ENCODE measurements around the gene MMP13. TPM values are rescaled to one million over a fixed set of nuclear protein-coding genes. Genes with fewer than 3 reads are reported as not detected.

The MMP13 gene
- total and polyA plus RNA-seq, 4 donors, result 0.08 to 1.7 (median 1.5) TPM; not detected in 1

GRCh38 chr11:102927624-102927990, 27.9 kb downstream of the MMP13 start:
- no peaks in the 10 kb centered on the region for H3K9me3 ChIP-seq (ENCODE audit: control insufficient read depth, insufficient read depth, low read length)
- no peak for DNase-seq (ENCODE audit: low read depth in 4 of 6, low spot score in 6 of 6)
- H3K4me1 ChIP-seq (ENCODE audit: control insufficient read depth, insufficient read depth, low read length), result no peaks in the 10 kb centered on the region

GRCh38 chr11:102926961-102927623, 28.4 kb downstream of the MMP13 start:
- H3K4me1 ChIP-seq (ENCODE audit: control insufficient read depth, insufficient read depth, low read length), result no peaks in the 10 kb centered on the region
- no peak for DNase-seq (ENCODE audit: low read depth in 4 of 6, low spot score in 6 of 6)
- H3K27me3 ChIP-seq (ENCODE audit: control insufficient read depth, insufficient read depth, low read length), result no peaks in the 10 kb centered on the region
- no peak overlapping the region for H3K27ac ChIP-seq (ENCODE audit: low read depth, low read length)
- H3K4me3 ChIP-seq (ENCODE audit: low read depth, low read length), result no peak overlapping the region
- no peaks in the 10 kb centered on the region for H3K36me3 ChIP-seq (ENCODE audit: control insufficient read depth, insufficient read depth, low read length)
- H3K9me3 ChIP-seq (ENCODE audit: control insufficient read depth, insufficient read depth, low read length), result no peaks in the 10 kb centered on the region
- WGBS (ENCODE audit: insufficient coverage), result 96% methylated on average over 5 of the region's 6 CpGs

More at GRCh38 chr11:102927624-102927990, 27.9 kb downstream of the MMP13 start:
- Histone ChIP-seq H3K27ac (ENCODE audit: low read depth, low read length) (no peak overlapping the region), H3K4me3 (ENCODE audit: low read depth, low read length) (no peak overlapping the region), H3K36me3 (ENCODE audit: control insufficient read depth, insufficient read depth, low read length) (no peaks in the 10 kb centered on the region), H3K27me3 (ENCODE audit: control insufficient read depth, insufficient read depth, low read length) (no peaks in the 10 kb centered on the region)

DNA sequence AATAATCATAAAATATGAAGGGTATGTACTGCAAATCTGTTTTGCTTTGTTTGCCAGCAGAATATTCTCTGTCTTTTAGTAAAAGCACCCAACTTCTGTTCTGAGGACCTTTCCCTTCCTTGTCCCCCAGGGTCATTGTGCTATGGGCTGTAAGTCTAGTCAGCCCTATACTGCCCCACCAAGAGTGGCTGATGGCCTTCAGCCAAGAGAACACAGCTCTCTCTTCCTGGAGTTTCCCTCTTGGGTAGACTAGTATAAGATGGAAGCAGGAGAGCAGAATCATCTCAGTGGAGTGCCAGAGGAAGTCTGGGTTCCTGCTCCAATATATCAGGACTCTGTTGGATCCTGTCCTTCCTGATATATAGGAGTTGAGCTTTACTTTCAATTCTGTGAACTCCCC, 29.0 kb downstream of the MMP13 start:
- Histone ChIP-seq H3K27ac (ENCODE audit: low read depth, low read length) (no peak overlapping the region), H3K4me3 (ENCODE audit: low read depth, low read length) (no peak overlapping the region), H3K9me3 (ENCODE audit: control insufficient read depth, insufficient read depth, low read length) (no peaks in the 10 kb centered on the region), H3K36me3 (ENCODE audit: control insufficient read depth, insufficient read depth, low read length) (no peaks in the 10 kb centered on the region), H3K27me3 (ENCODE audit: control insufficient read depth, insufficient read depth, low read length) (no peaks in the 10 kb centered on the region), H3K4me1 (ENCODE audit: control insufficient read depth, insufficient read depth, low read length) (no peaks in the 10 kb centered on the region)
- DNase-seq (ENCODE audit: low read depth in 4 of 6, low spot score in 6 of 6), result no peak

GRCh38 chr11:102925988-102926387, 29.5 kb downstream of the MMP13 start:
- H3K36me3 ChIP-seq (ENCODE audit: control insufficient read depth, insufficient read depth, low read length), result no peaks in the 10 kb centered on the region
- no CpG with 5 or more reads among the region's 3 CpGs for WGBS (ENCODE audit: insufficient coverage)

GRCh38 chr11:102924851-102925380, 30.6 kb downstream of the MMP13 start:
- no peaks in the 10 kb centered on the region for H3K27me3 ChIP-seq (ENCODE audit: control insufficient read depth, insufficient read depth, low read length)
- H3K27ac ChIP-seq (ENCODE audit: low read depth, low read length), result no peak overlapping the region
- WGBS (ENCODE audit: insufficient coverage), result 84% methylated on average over 5 of the region's 6 CpGs

More at GRCh38 chr11:102925988-102926387, 29.5 kb downstream of the MMP13 start:
- Histone ChIP-seq H3K4me3 (ENCODE audit: low read depth, low read length) (no peak overlapping the region), H3K9me3 (ENCODE audit: control insufficient read depth, insufficient read depth, low read length) (no peaks in the 10 kb centered on the region), H3K27ac (ENCODE audit: low read depth, low read length) (no peak overlapping the region), H3K4me1 (ENCODE audit: control insufficient read depth, insufficient read depth, low read length) (no peaks in the 10 kb centered on the region), H3K27me3 (ENCODE audit: control insufficient read depth, insufficient read depth, low read length) (no peaks in the 10 kb centered on the region)
- DNase-seq (ENCODE audit: low read depth in 4 of 6, low spot score in 6 of 6), result no peak

GRCh38 chr11:102921587-102922220, 33.8 kb downstream of the MMP13 start:
- WGBS (ENCODE audit: insufficient coverage), result 82% methylated on average over 1 of the region's 3 CpGs
- Histone ChIP-seq H3K4me1 (ENCODE audit: control insufficient read depth, insufficient read depth, low read length) (no peaks in the 10 kb centered on the region), H3K27me3 (ENCODE audit: control insufficient read depth, insufficient read depth, low read length) (no peaks in the 10 kb centered on the region), H3K36me3 (ENCODE audit: control insufficient read depth, insufficient read depth, low read length) (no peaks in the 10 kb centered on the region), H3K9me3 (ENCODE audit: control insufficient read depth, insufficient read depth, low read length) (no peaks in the 10 kb centered on the region), H3K27ac (ENCODE audit: low read depth, low read length) (no peak overlapping the region), H3K4me3 (ENCODE audit: low read depth, low read length) (no peak overlapping the region)
- no peak for DNase-seq (ENCODE audit: low read depth in 4 of 6, low spot score in 6 of 6)

More at GRCh38 chr11:102924851-102925380, 30.6 kb downstream of the MMP13 start:
- no peaks in the 10 kb centered on the region for H3K4me1 ChIP-seq (ENCODE audit: control insufficient read depth, insufficient read depth, low read length)
- H3K9me3 ChIP-seq (ENCODE audit: control insufficient read depth, insufficient read depth, low read length), result no peaks in the 10 kb centered on the region
- DNase-seq (ENCODE audit: low read depth in 4 of 6, low spot score in 6 of 6), result peak in 1 of 6 donors; percentile 15
- H3K36me3 ChIP-seq (ENCODE audit: control insufficient read depth, insufficient read depth, low read length), result no peaks in the 10 kb centered on the region
- no peak overlapping the region for H3K4me3 ChIP-seq (ENCODE audit: low read depth, low read length)

DNA sequence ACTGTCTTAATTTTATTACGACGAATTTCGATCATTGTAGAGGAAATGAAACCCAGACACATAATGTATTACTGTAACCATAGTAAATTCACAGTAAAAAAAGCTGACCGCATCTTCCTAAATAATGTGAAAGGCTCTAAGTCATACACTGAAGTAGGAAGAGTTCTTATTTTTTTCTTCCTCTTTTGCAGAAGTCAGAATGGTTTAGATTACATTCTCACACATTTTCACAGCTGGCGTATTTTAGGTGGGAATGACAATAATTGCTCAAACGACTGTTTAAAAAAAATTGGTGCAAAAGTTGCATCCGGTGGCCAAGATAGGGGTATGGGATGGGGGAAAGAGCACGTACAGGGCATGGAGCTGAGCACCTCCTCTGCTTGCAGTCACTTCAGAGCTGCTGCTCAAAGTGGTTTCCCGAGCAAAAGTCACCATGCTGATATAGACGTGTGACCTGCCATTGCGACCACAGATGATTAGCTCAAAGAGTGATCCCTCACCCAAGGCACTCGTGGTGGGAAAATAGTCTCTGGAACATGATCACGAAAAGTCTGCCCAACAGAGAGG, 35.3 kb downstream of the MMP13 start:
- WGBS (ENCODE audit: insufficient coverage), result 81% methylated on average over 8 of the region's 13 CpGs
- H3K27ac ChIP-seq (ENCODE audit: low read depth, low read length), result no peak overlapping the region
- no peaks in the 10 kb centered on the region for H3K36me3 ChIP-seq (ENCODE audit: control insufficient read depth, insufficient read depth, low read length)
- DNase-seq (ENCODE audit: low read depth in 4 of 6, low spot score in 6 of 6), result no peak
- no peaks in the 10 kb centered on the region for H3K27me3 ChIP-seq (ENCODE audit: control insufficient read depth, insufficient read depth, low read length)
- H3K9me3 ChIP-seq (ENCODE audit: control insufficient read depth, insufficient read depth, low read length), result no peaks in the 10 kb centered on the region
- no peaks in the 10 kb centered on the region for H3K4me1 ChIP-seq (ENCODE audit: control insufficient read depth, insufficient read depth, low read length)
- no peak overlapping the region for H3K4me3 ChIP-seq (ENCODE audit: low read depth, low read length)

DNA sequence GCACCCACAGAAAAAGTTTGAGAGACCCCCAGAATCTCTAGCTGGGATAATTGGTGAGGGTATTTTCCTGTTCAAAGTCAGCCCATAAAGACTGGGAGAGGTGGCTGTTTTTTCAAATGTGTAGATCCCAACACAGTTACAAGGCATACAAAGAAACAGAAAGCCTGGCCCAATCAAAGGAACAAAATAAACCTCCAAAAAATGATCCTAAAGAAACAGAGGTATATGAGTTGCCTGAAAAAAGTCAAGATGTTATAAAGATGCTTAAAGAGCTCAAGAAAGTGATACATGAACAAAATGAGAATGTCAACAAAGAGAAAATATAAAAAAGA, 40.5 kb downstream of the MMP13 start:
- DNase-seq (ENCODE audit: low read depth in 4 of 6, low spot score in 6 of 6), result no peak
- H3K9me3 ChIP-seq (ENCODE audit: control insufficient read depth, insufficient read depth, low read length), result no peaks in the 10 kb centered on the region

DNA sequence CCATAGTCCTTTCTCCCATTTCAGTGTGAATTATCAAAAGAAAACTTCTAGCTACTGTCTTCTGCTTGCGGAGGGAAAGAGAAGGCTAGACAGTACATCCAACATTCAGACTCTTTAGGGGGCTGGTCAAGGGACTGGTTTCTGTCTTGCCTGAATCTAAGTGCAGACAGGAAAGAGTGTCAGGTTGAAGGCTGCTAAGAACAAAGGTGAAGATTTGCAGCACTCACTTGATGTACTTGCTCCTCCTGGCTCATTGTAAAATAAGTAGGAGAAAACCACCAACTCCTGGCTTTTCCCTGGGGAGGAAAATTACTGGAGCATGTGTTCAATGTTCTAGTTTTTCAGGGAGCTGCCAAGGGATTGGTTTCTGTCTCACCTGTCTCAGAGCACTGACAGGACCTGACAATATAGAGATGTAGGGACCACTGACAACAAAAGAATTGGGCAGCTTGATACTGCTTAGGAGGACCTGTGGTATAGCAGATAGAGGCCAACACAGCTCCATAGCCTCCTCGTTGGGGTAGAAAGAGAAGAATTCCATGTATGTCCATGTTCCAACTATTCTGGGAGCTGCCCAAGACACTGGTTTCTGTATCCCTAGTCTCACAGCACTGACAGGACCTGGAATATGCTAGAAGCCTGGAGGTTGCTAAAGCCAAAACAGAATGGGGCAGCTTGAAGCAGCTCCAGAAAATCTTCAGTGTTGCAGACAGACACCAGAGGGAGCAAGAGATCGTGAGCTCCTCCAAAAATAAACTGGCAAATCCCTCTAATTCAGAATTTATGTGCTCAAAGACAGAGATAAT, 41.1 kb downstream of the MMP13 start:
- H3K9me3 ChIP-seq (ENCODE audit: control insufficient read depth, insufficient read depth, low read length), result no peaks in the 10 kb centered on the region
- H3K27ac ChIP-seq (ENCODE audit: low read depth, low read length), result no peak overlapping the region
- no peaks in the 10 kb centered on the region for H3K4me1 ChIP-seq (ENCODE audit: control insufficient read depth, insufficient read depth, low read length)
- H3K36me3 ChIP-seq (ENCODE audit: control insufficient read depth, insufficient read depth, low read length), result no peaks in the 10 kb centered on the region
- WGBS (ENCODE audit: insufficient coverage), result 56% methylated on average over 2 of the region's 3 CpGs
- no peak overlapping the region for H3K4me3 ChIP-seq (ENCODE audit: low read depth, low read length)
- peak in 2 of 6 donors; percentile 25 to 51 for DNase-seq (ENCODE audit: low read depth in 4 of 6, low spot score in 6 of 6)
- H3K27me3 ChIP-seq (ENCODE audit: control insufficient read depth, insufficient read depth, low read length), result no peaks in the 10 kb centered on the region

More for the DNA sequence above, 40.5 kb downstream of the MMP13 start:
- Histone ChIP-seq H3K4me3 (ENCODE audit: low read depth, low read length) (no peak overlapping the region), H3K27ac (ENCODE audit: low read depth, low read length) (no peak overlapping the region), H3K36me3 (ENCODE audit: control insufficient read depth, insufficient read depth, low read length) (no peaks in the 10 kb centered on the region), H3K27me3 (ENCODE audit: control insufficient read depth, insufficient read depth, low read length) (no peaks in the 10 kb centered on the region), H3K4me1 (ENCODE audit: control insufficient read depth, insufficient read depth, low read length) (no peaks in the 10 kb centered on the region)

Measured in spinal cord (tissue), 10 donors.